ENCODE measurements around the gene LHX8. TPM values are rescaled to one million over a fixed set of nuclear protein-coding genes. Genes with fewer than 3 reads are reported as not detected.

Gene LHX8
- total RNA-seq, 4 donors from 2014 or later, result not detected

- DNase-seq (ENCODE audit: low spot score) (no peak), ATAC-seq (ENCODE audit: low FRiP score) (no peak)
- TF ChIP-seq CTCF (IDR thresholded peaks at IDR 0.05), result no peak
Measured at GRCh38 chr1:75159154-75159553, 25.0 kb downstream of the LHX8 start.

- ATAC-seq (ENCODE audit: low FRiP score) (no peak), DNase-seq (ENCODE audit: low spot score) (no peak)
- TF ChIP-seq CTCF (IDR thresholded peaks at IDR 0.05), result no peak
Measured at GRCh38 chr1:75165264-75165663, 31.1 kb downstream of the LHX8 start.

GRCh38 chr1:75166821-75167220, 32.6 kb downstream of the LHX8 start:
- ATAC-seq (ENCODE audit: low FRiP score), result no peak
- no peak for TF ChIP-seq CTCF (IDR thresholded peaks at IDR 0.05)

GRCh38 chr1:75170011-75170410, 35.8 kb downstream of the LHX8 start:
- TF ChIP-seq CTCF (IDR thresholded peaks at IDR 0.05), result no peak
- ATAC-seq (ENCODE audit: low FRiP score) (no peak), DNase-seq (ENCODE audit: low spot score) (no peak)

More at GRCh38 chr1:75166821-75167220, 32.6 kb downstream of the LHX8 start:
- no peak for DNase-seq (ENCODE audit: low spot score)

- no peak for TF ChIP-seq CTCF (IDR thresholded peaks at IDR 0.05)
- ATAC-seq (ENCODE audit: low FRiP score) (no peak), DNase-seq (ENCODE audit: low spot score) (no peak)
Measured at GRCh38 chr1:75170981-75171380, 36.8 kb downstream of the LHX8 start.

GRCh38 chr1:75171876-75172275, 37.7 kb downstream of the LHX8 start:
- ATAC-seq (ENCODE audit: low FRiP score), result no peak
- TF ChIP-seq CTCF (IDR thresholded peaks at IDR 0.05), result no peak
- DNase-seq (ENCODE audit: low spot score), result no peak

GRCh38 chr1:75172556-75172955, 38.4 kb downstream of the LHX8 start:
- no peak for ATAC-seq (ENCODE audit: low FRiP score)
- DNase-seq (ENCODE audit: low spot score), result no peak
- no peak for TF ChIP-seq CTCF (IDR thresholded peaks at IDR 0.05)
